ENCODE data around the gene EIF3D.

Gene EIF3D

DNA sequence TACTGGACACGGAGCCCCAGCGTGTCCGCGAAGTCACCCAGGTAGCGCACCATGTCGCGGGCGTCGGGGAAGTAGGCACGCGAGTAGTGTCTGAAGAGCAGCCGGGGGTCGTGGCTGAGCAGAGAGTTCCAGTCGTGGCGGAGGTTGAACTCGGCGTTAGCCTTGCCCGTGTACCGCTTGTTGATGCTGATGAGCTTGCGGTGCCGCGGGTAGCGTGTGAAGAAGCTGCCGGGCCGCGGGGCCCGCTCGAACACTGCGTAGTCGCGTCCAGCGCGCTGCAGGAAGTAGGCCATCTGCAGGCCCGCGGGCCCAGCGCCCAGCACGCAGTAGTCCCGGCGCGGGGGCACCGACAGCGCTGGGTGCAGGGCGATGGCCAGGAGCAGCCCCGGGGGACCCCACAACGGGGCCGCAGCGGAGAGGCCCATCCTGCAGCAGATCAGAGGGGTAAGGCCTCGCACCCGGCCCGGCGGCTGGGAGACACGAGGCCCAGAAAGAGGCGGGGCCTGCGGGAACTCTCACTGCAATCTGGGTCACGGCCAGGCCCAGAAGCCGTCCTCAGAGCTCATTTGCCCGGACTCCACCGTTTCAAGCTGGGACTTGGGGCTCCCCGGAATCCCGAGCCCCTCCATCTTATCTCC lies 22.8 kb downstream of the EIF3D start:
- no peak for DNase-seq

DNA sequence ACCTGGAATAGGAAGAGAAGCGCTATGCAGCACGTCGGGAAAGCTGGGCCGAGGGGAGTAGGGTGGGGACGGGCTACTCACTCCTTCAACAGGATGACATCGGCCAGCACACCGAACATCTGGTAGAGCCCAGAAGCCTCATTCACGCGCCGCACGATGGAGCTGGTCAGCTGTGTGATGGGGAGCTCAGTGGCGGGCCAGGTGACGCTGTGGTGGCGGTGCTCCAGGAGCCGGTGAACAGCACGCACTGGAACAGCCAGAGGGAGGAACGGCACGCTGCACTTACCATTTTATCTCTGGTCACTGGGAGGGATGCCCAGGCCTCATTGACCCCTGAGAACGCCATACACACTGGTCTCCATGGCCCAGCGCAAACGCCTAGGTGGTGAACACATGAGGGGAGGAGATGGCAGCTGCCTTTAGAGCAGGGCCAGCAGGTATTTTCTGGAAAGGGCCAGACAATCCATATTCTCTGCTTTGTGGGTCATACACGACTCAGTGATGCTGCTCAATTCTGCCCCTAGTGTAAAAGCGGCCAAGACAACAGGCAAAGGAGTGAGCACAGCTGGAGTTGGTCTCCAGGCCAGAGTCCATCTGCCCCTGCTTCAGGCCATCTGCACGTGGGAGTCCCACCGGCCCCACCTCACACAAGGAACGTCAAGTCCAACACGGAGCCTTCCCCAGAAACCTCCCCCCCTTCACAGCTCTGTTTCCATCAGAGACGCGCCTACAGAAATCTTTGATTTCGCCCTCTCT lies 30.9 kb downstream of the EIF3D start:
- no peak for DNase-seq

DNA sequence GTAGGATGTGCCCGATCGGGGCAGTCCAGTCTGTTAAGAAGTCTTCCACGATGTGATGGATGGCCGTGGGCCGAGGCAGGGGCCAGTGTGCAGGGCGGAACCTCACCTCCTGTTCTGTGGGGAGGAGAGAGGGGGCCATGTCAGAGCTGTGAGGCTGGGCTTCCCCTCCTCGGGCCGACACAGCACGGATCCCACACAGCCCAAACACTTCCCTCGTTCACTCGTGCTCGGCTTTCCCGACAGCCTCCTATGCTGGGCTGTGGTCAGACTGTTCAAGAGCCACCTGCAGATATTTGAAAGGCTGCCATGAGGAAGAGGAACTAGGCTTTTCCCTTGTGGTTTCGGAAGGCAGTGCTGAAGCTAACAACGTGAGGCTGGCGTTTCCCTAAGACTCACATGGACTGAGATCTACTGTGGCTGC lies 35.3 kb downstream of the EIF3D start:
- DNase-seq = no peak

DNA sequence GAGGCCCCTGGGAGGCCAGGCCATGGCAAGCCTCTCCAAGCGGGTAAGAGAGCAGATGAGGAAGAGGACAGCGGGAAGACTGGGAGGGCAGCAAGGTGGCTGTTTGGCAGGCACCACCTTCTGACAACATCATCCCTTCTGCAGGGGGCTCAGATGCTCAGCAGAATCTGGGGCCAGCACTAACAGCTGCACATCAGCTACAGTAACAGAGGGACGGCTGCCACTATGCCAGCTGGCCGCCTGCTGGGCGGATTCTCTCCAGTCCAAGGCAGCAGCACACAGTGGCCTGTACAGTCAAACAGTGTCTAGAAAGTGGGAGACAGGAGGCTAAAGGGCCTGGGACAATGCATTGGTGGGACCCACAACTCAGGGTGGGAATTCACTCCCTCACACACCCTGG lies 36.9 kb downstream of the EIF3D start:
- no peak for DNase-seq

DNA sequence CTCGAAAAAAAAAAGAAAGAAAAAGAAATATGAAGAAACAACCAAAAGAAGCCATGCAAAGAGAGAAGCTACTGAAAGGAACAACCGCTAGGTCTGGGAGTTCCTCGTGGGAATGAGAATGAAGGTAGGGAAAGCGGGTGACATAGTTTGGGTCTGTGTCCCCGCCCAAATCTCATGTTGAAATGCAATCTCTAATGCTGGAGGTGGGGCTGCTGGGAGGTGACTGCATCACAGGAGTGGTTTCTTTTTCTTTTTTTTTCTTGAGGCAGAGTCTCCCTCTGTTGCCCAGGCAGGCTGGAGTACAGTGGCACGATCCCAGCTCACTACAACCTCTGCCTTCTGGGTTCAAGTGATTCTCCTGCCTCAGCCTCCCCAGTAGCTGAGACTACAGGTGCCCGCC lies 37.8 kb downstream of the EIF3D start:
- no peak for DNase-seq

DNA sequence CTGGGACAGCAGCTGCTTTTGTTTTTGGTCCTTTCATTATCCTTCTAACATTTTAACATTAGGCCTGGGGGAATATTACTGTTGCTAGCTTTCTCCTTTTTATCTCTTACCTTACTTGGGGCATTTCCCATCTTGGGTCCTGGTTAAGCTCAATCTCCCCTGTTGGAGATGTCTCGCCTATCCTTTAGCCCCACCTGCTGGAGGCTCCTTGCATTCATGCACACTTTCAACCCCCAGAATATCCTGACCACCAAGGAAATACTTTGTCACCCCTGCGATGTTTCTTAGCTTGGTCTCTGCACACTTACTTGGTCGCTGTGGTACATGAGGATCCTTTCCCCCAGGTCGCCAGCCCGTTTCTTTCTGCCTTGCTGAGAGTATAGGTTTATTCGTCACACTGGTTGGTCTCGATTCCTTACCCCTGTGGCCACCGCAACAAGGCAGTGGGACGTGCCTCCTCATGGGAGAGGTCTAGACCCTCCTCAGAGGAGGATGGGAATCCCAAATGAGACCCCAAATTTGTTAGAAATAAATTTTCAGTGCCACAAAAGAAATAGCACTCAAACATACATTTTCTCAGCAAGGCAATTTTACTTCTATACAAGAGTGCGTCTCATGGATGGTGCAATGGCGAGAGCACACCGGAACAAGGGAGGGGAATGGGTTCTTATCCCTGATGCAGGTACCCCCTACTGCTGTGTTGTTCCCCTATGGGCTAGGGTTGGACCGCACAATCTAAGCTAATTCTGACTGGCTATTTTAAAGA lies 42.2 kb downstream of the EIF3D start:
- no peak for DNase-seq

DNA sequence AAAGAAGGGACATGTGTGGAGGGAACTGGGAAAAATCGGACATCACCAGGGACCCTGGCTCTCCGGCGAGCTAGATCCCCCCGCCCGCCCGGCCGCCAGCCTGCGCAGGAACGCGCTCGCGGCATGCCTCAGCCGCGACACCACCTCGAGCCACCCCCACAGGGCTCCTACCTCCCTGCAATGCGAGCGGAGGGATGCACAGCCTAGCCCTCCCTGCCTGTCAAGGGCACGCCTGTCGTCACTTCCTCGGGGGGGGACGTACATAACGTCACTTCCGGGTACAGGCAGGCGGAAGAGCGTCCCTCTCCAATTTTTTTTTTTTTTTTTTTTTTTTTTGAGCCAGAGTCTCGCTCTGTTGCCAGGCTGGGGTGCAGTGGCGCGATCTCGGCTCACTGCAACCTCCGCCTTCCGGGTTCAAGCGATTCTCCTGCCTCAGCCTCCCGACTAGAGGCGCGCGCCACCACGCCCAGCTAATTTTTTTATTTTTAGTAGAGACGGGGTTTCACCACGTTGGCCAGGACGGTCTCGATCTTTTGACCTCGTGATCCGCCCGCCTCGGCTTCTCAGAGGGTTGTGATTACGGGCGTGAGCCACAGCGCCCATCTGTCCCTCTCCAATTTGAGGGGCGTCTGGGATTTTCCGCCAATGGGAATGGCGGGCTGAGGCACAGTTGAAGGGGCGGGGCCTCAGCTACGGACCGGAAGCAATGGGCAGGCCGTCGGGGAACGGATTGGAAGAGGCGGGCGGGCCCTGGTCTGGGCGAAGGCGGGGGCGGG lies 47.4 kb downstream of the EIF3D start, which contains the start of gene TXN2:
Gene TXN2 (minus strand): TSS at position 248 of the 776 bp plus-strand sequence. CDS start 803 bp downstream, outside the sequence.
- DNase-seq = peak; percentile 88

DNA sequence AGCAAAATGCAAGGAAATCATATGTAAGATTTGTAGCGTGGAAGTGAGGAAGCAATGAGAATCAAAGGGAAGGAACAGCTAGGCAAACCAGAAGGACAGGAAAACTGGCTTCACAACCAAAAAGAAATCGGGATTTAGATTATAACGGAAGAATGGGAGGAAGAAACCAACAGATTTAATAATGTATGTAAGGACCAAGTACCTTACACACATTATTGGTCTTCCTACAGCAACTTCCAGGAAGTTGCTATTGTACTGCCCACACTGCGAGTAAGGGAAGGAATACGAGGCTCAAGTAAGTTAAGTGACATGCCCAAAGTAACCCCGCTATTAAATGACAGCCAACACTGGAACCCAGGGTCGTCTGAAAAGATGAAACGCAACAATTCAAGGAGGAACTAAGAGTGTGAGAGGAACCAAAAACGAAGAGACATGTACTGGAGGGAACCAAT lies 48.0 kb downstream of the EIF3D start:
- DNase-seq = no peak

DNA sequence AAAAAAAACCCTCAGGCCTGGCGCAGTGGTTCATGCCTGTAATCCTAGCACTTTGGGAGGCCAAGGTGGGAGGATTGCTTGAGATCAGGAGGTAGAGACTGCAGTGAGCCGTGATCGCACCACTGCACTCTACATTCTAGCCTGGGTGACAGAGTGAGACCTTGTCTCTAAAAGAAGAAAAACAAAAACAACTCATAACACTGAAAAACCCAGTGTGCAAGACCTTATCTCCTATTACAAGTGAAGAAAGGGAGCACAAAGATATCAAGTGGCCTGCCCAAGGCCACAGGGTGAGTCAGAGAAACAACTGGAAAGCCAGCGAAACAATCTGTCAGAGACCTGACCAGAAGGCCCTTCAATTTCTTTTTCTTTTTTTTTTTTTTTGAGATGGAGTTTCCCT lies 50.0 kb downstream of the EIF3D start:
- DNase-seq = no peak

DNA sequence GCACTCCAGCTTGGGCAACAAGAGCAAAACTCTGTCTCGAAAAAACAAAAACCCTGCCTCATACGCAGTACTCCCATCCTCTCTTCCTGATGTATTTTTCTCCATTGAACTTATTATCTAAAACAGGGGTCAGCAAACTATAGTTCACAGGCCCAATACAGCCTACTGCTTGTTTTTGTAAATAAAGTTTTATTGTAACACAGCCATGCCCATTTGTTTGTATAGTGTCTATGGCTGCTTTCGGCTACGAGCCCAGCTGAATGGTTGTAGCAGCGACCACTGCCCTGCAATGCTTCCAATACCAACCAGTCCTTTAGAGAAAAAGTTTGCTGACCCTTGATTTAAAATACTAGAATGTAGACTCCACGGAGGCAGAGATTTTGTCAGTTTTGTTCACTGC lies 53.6 kb downstream of the EIF3D start:
- DNase-seq = no peak

DNA sequence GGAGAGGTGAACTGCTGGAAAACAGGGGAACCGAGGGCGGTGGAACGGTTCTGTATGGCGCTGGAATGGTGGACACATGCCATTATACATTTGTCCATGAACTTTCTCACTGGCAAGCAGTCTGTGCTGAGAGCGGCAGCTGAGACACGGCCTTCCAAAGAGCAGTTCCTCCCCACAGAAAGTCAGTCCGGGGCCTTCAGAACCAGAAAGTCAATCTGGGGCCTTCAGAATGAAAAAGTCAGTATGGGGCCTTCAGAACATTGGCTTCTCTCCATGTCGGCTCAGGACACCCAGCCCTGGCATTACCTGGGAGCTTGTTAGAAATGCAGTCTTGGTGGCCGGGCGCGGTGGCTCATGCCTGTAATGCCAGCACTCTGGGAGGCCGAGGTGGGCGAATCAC lies 56.3 kb downstream of the EIF3D start:
- DNase-seq = no peak

DNA sequence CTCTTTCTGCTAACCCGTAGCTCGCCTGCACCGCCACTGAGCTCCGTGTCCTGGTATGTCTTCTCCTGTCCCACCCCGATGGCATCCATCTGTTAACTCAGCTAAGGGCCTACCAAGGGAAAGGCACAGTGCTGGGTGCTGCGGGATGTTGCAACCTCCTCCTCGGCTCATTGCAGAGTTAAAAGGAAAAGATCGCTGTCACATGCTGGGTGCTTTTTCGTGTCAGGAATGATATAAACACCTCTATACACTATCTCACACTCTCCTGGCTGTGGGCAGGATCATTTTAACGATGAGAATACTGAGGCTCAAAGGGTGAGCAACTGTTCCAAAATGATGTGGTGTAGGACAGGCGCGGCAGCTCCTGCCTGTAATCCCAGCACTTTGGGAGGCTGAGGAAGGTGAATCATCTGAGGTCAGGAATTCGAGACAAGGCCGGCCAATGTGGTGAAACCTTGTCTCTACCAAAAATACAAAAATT lies 57.6 kb downstream of the EIF3D start:
- DNase-seq = no peak

DNA sequence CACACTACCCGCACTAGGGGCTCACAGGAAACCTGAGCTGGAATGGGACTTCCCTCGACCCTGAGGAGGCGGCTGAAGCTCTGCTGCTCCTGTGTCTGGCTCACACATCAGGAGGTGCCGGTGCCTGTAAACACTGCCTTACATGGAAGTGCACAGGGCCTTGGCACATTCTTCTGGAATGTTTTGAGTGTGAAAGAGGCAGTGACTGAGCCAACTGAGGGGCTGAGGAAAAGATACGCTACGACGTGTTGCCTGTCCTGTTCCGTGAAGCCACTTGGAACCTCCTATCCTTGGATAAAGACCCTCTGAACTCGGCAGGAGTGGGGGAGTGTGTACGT lies 58.0 kb downstream of the EIF3D start:
- DNase-seq = no peak

DNA sequence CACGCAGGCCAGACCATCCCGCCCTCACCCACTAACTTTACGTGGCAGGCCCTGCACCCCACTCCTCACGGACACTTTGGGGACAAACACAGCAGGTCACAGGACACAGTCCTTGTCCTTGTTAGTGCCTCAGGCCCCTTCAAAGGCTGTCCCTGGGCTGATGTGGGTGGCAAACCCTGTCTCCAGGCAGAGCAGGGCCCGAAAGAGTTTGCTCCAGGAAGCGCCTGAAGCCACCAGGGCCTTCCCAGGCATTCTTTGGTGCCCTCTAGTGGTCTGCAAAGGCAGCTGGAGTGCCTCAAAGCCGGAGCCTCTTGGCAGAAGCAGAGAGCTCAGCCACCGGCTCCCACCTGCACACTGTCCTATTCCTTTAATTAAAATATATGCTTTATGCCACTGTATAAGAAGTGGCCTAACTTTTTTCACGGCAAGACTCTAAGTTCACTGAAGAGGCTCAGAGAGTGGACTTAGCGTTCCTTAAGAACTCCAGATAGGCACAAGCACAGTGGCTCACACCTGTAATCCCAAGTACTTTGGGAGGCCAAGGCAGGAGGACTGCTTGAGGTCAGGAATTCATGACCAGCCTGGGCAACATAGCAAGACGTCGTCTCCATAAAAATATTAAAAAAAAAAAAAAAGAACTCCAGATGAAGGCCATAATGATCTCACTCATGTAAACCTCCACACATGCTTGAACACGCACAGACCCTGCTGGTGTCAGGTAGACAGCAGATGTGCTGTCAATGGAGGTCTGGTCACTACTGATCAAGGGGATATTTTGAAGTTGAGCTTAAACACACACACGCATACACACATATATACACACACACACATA lies 58.6 kb downstream of the EIF3D start:
- no peak for DNase-seq

DNA sequence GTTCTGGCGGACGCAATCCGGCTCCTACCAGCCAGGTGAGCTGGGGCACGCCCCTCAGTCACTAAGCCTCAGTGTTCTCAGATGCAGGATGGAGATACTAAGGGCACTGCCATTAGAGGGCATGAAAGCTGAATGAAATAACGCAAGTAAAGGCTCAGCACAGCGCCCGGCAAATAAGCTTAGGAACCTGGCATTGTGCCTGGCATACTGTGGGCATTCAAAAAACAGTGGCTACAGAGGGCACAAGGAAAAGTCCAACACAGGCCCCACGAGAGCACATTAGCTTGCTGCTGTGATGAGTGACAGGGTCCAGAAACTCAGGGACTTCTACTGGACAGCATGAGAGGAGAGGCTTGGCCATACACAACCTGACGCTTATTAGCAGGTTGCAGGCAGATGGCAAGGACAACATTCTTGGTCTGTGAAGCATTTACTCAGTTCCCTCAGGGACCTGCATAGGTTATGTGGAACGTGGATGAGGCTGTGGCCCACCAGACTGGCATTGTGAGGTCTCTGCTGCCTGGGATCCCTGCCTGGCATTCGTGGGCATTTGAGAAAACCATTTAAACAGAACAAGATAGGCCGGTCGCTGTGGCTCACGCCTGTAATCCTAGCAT lies 59.8 kb downstream of the EIF3D start:
- DNase-seq = no peak

DNA sequence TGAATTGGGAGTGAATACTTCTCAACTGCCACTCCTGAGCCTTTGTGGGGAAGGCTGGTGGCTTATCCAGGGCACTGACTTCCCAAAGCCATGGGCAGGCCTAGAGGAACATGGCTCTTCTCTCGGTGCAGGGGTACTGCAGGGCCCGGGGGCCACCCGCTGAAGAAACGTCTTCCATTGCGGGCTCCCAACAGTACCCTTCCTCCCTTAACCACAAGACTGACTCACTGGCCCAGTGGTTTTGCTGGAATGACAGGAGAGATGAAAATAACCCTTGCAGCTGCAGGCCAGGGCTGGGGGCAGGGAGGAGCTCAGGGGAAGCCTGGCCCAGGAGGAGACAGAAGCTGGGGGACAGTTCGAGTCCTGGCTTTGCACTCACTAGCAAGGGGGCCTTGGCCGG lies 61.0 kb downstream of the EIF3D start:
- no peak for DNase-seq

DNA sequence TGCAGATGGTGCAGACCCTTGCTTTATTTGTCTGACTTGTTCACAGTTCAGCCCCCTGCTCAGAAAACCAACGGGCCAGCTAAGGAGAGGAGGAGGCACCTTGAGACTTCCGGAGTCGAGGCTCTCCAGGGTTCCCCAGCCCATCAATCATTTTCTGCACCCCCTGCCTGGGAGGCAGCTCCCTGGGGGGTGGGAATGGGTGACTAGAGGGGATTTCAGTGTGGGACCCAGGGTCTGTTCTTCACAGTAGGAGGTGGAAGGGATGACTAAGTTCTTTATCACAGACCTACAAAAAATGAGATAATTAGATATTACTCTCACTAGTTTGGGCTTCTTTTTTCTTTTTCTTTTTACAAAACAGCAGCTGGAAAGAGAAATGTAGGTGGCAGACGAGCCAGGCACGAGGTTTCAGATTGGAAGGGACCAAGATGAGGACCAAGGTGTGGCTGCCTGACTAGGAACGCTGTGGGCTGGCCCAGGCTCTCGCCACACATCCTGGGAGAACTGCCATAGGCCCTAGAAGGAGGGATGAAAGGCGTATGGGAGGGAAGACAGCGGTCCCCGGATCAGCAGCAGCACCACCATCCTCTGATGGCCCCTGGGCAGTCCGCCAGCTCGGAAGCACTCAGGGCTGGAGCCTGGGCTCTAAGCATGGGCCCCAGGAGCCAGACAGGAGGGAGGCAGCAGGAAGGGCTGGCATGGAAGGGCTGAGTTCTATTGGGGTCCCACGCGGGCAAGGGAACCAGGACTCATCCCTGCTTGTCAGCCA lies 61.7 kb downstream of the EIF3D start:
- no peak for DNase-seq

DNA sequence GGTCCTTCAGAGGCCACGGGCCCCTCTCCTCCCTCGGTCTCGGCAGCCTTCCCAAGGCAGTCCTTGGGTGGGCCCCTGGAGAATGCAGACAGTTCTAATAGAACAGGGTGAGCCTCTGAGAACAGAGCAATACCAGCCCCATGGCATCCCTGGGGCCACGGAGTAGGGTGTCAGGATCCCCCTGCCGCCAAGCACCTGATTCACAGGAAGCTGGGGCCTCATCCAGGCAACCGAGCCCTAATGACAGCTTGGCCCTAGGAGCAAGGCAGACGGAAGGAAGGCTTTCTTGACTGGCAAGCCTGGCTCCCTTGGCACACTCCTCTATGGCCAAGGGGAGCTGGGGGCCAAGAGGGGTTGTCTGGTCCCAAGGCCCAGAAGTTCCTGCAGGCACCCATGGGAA lies 62.7 kb downstream of the EIF3D start:
- no peak for DNase-seq

DNA sequence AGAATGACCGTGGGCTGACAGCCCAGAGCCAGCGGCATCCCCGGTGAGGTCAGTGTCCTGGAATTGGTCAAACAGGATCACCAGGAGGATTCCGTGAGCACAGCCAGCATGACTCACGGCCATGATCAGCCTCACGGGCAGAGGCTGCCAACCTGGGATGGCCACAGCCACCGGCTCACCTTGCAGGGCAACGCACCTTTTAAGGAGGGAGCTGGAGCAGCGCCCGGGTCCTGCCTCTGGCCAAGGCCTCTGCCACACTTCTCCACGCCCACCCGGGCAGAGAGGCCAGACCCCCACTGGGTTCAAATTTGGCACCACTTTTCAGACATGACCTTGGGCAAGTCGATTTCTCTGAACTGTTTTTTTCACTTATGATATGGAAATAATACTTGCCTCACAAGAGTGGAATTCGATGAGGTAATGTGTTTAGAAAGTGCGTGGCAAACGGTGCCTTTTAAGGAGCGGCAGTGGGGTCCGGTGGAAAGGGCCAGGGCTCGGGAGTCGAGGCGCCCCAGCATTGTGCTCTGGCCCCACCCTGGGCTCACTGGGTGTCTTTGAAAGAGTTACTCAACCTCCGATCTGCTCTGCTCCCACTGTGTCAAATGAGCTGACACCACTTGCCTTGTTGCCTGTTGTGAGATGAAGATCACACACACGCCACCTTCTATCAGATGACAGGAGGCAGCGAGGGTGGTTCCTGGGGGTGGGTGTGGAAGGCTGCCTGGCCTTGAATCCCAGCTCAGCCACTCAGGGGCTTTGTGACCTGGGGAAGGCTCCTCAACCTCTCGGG lies 63.5 kb downstream of the EIF3D start:
- DNase-seq = no peak

DNA sequence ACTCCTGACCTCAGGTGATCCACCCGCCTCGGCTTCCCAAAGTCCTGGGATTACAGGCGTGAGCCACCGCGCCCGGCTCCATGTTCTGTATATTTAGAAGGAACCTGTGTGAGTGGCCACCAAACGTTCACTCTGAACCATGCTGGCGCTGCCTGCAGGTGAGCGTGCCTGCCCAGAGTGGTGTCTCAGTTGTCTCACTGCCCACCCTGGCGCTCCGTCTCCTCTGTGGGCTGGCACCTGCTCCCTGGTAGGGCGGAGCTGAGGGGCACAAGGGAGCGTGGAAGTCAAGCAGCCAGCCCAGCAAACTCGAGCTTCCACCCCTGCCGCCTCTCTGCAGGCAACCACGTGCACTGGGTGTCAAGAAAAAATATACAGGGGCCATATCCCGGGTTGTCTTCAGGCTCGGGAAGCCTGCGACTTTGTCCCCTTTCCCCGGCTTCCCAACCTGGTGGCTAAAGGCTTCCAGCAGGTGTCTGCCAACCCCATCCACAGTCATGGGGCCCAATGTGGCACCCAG lies 64.2 kb downstream of the EIF3D start:
- DNase-seq = no peak
